ENCODE data around the gene KRT82. TPM values are rescaled to one million over a fixed set of nuclear protein-coding genes. Genes with fewer than 3 reads are reported as not detected.

KRT82 gene
- total and polyA plus RNA-seq, 4 donors: not detected

DNA sequence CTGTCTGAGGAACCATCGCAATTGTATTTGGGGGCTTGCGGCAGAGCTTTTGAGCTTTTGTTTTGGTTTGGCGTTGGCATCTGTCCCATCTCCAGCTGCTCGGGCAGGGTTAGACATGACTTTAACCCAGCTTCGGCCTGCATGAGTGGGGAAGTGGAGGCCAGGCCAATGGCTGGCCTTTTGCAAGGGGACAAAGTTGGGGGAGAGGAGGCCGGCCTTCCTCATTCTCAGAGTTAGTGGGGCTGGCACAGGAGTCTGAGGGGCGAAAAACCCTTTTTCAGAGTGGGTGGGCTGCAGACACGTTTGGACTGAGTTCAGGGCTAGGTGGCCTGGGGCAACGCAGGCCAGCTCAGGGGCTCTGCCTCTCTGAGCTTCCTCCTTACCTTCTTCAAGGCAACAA is 5.2 kb downstream of the KRT82 start:
- Histone ChIP-seq H3K4me1 (ENCODE audit: control insufficient read depth in 4 of 4, insufficient read depth in 4 of 4, low read length in 3 of 4) (no peaks in the 10 kb centered on the region), H3K27me3 (ENCODE audit: control insufficient read depth in 4 of 4, insufficient read depth in 4 of 4, low read length in 3 of 4) (no peaks in the 10 kb centered on the region), H3K36me3 (ENCODE audit: control insufficient read depth in 4 of 4, insufficient read depth in 3 of 4, low read depth in 1 of 4, low read length in 3 of 4) (no peaks in the 10 kb centered on the region), H3K9ac (ENCODE audit: low read depth in 1 of 2, low read length in 2 of 2) (no peak overlapping the region), H3K27ac (ENCODE audit: low read depth in 1 of 2, low read length in 2 of 2) (no peak overlapping the region), H3K9me3 (ENCODE audit: control insufficient read depth in 4 of 4, low read length in 3 of 4) (no peaks in the 10 kb centered on the region), H3K4me3 (ENCODE audit: low read depth in 1 of 3, low read length in 3 of 3) (no peak overlapping the region)
- DNase-seq (ENCODE audit: low spot score): no peak
- TF ChIP-seq YY1 (IDR thresholded peaks at IDR 0.05) (no peak), HNF4A (conservative IDR thresholded peaks at IDR 0.05) (no peak), FOXA2 (IDR thresholded peaks at IDR 0.05) (no peak), SP1 (IDR thresholded peaks at IDR 0.05) (no peak), RAD21 (IDR thresholded peaks at IDR 0.05) (no peak), TAF1 (conservative IDR thresholded peaks at IDR 0.05) (no peak), GABPA (IDR thresholded peaks at IDR 0.05 in 1 of 2, conservative IDR thresholded peaks at IDR 0.05 in 1 of 2) (no peak), FOXA1 (IDR thresholded peaks at IDR 0.05) (no peak), MAX (IDR thresholded peaks at IDR 0.05) (no peak), RXRA (IDR thresholded peaks at IDR 0.05) (no peak)
- TF ChIP-seq, protein P1, sequence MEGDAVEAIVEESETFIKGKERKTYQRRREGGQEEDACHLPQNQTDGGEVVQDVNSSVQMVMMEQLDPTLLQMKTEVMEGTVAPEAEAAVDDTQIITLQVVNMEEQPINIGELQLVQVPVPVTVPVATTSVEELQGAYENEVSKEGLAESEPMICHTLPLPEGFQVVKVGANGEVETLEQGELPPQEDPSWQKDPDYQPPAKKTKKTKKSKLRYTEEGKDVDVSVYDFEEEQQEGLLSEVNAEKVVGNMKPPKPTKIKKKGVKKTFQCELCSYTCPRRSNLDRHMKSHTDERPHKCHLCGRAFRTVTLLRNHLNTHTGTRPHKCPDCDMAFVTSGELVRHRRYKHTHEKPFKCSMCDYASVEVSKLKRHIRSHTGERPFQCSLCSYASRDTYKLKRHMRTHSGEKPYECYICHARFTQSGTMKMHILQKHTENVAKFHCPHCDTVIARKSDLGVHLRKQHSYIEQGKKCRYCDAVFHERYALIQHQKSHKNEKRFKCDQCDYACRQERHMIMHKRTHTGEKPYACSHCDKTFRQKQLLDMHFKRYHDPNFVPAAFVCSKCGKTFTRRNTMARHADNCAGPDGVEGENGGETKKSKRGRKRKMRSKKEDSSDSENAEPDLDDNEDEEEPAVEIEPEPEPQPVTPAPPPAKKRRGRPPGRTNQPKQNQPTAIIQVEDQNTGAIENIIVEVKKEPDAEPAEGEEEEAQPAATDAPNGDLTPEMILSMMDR (IDR thresholded peaks at IDR 0.05; ENCODE audit: low read depth, low read length, missing input control): no peak
- TF ChIP-seq, protein P2, sequence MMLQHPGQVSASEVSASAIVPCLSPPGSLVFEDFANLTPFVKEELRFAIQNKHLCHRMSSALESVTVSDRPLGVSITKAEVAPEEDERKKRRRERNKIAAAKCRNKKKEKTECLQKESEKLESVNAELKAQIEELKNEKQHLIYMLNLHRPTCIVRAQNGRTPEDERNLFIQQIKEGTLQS (IDR thresholded peaks at IDR 0.05): no peak
- TF ChIP-seq, protein P3, sequence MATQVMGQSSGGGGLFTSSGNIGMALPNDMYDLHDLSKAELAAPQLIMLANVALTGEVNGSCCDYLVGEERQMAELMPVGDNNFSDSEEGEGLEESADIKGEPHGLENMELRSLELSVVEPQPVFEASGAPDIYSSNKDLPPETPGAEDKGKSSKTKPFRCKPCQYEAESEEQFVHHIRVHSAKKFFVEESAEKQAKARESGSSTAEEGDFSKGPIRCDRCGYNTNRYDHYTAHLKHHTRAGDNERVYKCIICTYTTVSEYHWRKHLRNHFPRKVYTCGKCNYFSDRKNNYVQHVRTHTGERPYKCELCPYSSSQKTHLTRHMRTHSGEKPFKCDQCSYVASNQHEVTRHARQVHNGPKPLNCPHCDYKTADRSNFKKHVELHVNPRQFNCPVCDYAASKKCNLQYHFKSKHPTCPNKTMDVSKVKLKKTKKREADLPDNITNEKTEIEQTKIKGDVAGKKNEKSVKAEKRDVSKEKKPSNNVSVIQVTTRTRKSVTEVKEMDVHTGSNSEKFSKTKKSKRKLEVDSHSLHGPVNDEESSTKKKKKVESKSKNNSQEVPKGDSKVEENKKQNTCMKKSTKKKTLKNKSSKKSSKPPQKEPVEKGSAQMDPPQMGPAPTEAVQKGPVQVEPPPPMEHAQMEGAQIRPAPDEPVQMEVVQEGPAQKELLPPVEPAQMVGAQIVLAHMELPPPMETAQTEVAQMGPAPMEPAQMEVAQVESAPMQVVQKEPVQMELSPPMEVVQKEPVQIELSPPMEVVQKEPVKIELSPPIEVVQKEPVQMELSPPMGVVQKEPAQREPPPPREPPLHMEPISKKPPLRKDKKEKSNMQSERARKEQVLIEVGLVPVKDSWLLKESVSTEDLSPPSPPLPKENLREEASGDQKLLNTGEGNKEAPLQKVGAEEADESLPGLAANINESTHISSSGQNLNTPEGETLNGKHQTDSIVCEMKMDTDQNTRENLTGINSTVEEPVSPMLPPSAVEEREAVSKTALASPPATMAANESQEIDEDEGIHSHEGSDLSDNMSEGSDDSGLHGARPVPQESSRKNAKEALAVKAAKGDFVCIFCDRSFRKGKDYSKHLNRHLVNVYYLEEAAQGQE (IDR thresholded peaks at IDR 0.05): no peak
- 89% methylated on average over 9 of the region's 9 CpGs for WGBS

DNA sequence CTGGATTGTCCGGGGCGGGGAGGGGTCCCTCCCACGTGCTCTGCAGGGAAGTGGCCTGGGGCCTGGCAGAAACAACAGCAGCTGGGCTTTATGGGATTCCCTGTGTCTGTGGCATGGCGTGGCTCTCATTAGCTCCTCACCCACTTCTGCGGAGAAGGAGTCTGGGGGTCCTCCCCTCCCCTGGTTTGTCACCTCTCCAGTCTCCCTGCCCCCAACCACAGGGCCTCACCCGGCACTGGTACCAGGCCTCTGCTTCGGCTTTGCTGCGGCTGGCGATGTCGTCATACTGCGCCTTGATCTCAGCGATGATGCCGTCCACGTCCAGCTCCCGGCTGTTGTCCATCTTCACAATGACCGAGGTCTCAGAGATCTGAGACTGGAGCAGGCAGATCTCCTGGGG is 6.4 kb downstream of the KRT82 start:
- H3K27me3 ChIP-seq (ENCODE audit: control insufficient read depth in 4 of 4, insufficient read depth in 4 of 4, low read length in 3 of 4): no peaks in the 10 kb centered on the region
- H3K4me3 ChIP-seq (ENCODE audit: low read depth in 1 of 3, low read length in 3 of 3): no peak overlapping the region
- H3K27ac ChIP-seq (ENCODE audit: low read depth in 1 of 2, low read length in 2 of 2): no peak overlapping the region
- no peak overlapping the region for H3K9ac ChIP-seq (ENCODE audit: low read depth in 1 of 2, low read length in 2 of 2)
- H3K9me3 ChIP-seq (ENCODE audit: control insufficient read depth in 4 of 4, low read length in 3 of 4): no peaks in the 10 kb centered on the region
- WGBS: 95% methylated on average over 16 of the region's 16 CpGs
- DNase-seq (ENCODE audit: low spot score): no peak
- TF ChIP-seq HNF4G (IDR thresholded peaks at IDR 0.05): no peak
- no peak for TF ChIP-seq TAF1 (conservative IDR thresholded peaks at IDR 0.05)
- TF ChIP-seq, protein P1 (IDR thresholded peaks at IDR 0.05; ENCODE audit: low read depth, low read length, missing input control): no peak
- TF ChIP-seq, protein P3 (IDR thresholded peaks at IDR 0.05): no peak
- TF ChIP-seq HNF4A (conservative IDR thresholded peaks at IDR 0.05): no peak
- no peak for TF ChIP-seq GABPA (IDR thresholded peaks at IDR 0.05 in 1 of 2, conservative IDR thresholded peaks at IDR 0.05 in 1 of 2)
- TF ChIP-seq, protein P2 (IDR thresholded peaks at IDR 0.05): no peak
- no peak for TF ChIP-seq SP1 (IDR thresholded peaks at IDR 0.05)
- no peak for TF ChIP-seq ZBTB33 (IDR thresholded peaks at IDR 0.05)
- TF ChIP-seq YY1 (IDR thresholded peaks at IDR 0.05): no peak
- no peaks in the 10 kb centered on the region for H3K36me3 ChIP-seq (ENCODE audit: control insufficient read depth in 4 of 4, insufficient read depth in 3 of 4, low read depth in 1 of 4, low read length in 3 of 4)
- no peaks in the 10 kb centered on the region for H3K4me1 ChIP-seq (ENCODE audit: control insufficient read depth in 4 of 4, insufficient read depth in 4 of 4, low read length in 3 of 4)

Measured in liver (tissue), 9 donors.